Tibial nerve (tissue), 4 donors: ENCODE results near the gene NDUFAF2. TPM values are rescaled to one million over a fixed set of nuclear protein-coding genes. Genes with fewer than 3 reads are reported as not detected.

Experiments
- DNase-seq, 2 donors: peaks; one replicate each; pipeline ENCODE4 v3.0.0-alpha.2; 2019; ENCODE audit warnings: low spot score in 2 of 2
- H3K27ac ChIP-seq, 4 donors: fragments of 200-600 bp; sonication (generic) in 3 of 4; one replicate each; pipeline ENCODE4 v1.5.1; 2017 to 2019; ENCODE audit warnings: mild to moderate bottlenecking in 1 of 4
- H3K27me3 ChIP-seq, 2 donors: fragments of 200-600 bp; sonication (generic) in 1 of 2; one replicate each; pipeline versions ENCODE4 v1.5.1 to v1.6.0; 2017 to 2019
- H3K36me3 ChIP-seq, 3 donors: fragments of 200-600 bp; sonication (generic); one replicate each; pipeline ENCODE4 v1.5.1; 2018 to 2019
- H3K4me1 ChIP-seq, 4 donors: fragments of 200-600 bp; sonication (generic) in 3 of 4; one replicate each; pipeline ENCODE4 v1.5.1; 2017 to 2019
- H3K4me3 ChIP-seq, 4 donors: fragments of 200-600 bp; sonication (generic) in 3 of 4; one replicate each; pipeline ENCODE4 v1.5.1; 2017 to 2019; ENCODE audit warnings: mild to moderate bottlenecking in 1 of 4, moderate library complexity in 1 of 4
- H3K9me3 ChIP-seq, 4 donors: fragments of 200-600 bp; sonication (generic) in 3 of 4; one replicate each; pipeline ENCODE4 v1.5.1; 2017 to 2019
- EP300 ChIP-seq, 2 donors: sonication (generic); formaldehyde crosslinking; IDR thresholded peaks; one replicate each; pipeline ENCODE4 v1.6.1; 2017; ENCODE audit warnings: antibody characterized with exemption in 2 of 2, mild to moderate bottlenecking in 1 of 2
- POLR2A ChIP-seq, 2 donors: fragments of 450-650 bp; IDR thresholded peaks; one replicate each; pipeline ENCODE4 v1.6.1; 2017; ENCODE audit warnings: antibody characterized with exemption in 2 of 2, mild to moderate bottlenecking in 2 of 2, moderate library complexity in 2 of 2
- WGBS, 2 donors: methylation state at CpG; one replicate each; pipeline ENCODE4 v1.1.5; 2018; 5-methylcytosine and 5-hydroxymethylcytosine counted together
- total RNA-seq, 4 donors: library from RNA; depleted of rRNA; stranded (reverse); fragments of >200 nt; gene quantifications; one replicate each; pipeline ENCODE4 v1.1.0, GENCODE V29; 2016
- TF ChIP-seq, protein P1 (sequence below), 5 experiments: fragments of 200-600 bp in 3 of 5; fragments of 450-650 bp in 2 of 5; sonication (generic) in 3 of 5; IDR thresholded peaks; one replicate each; pipeline ENCODE4 v1.5.1; 2016 to 2019; ENCODE audit warnings: antibody characterized with exemption in 5 of 5, mild to moderate bottlenecking in 3 of 5, moderate library complexity in 2 of 5

NDUFAF2 gene
- total RNA-seq, 4 donors from 2014 or later: 16.2 to 46.5 (median 24.2) TPM

DNA sequence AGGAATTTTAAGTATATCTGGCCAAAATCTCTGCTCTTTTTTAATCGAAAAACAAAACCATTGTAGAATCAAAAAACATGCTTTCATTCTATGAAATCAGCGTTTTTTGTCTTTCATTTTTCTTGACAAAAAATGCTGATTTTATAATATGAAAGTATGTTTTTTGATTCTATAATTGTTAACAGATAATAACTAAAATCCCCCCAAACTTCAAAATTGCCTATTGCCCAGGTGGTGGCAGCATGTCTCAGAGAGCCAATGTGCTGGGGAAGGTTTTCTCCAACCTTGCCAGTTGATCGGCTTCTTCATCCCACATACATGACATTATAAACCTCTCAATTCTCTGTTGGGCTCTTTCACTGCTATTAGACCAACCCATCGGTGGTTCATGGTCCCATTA, 222.4 kb downstream of the NDUFAF2 start:
- Histone ChIP-seq H3K4me1 (peaks cover 0 to 20% (median 2%) of the 10 kb centered on the region in 4 donors), H3K9me3 (no peaks in the 10 kb centered on the region), H3K4me3 (no peak overlapping the region), H3K27me3 (no peaks in the 10 kb centered on the region), H3K36me3 (no peaks in the 10 kb centered on the region), H3K27ac (no peak overlapping the region)
- 31 to 36% methylated on average over 4 of the region's 4 CpGs for WGBS, 2 donors
- no peak for DNase-seq
- TF ChIP-seq EP300 (IDR thresholded peaks at IDR 0.05) (no peak), POLR2A (IDR thresholded peaks at IDR 0.05) (no peak)
- TF ChIP-seq, protein P1, sequence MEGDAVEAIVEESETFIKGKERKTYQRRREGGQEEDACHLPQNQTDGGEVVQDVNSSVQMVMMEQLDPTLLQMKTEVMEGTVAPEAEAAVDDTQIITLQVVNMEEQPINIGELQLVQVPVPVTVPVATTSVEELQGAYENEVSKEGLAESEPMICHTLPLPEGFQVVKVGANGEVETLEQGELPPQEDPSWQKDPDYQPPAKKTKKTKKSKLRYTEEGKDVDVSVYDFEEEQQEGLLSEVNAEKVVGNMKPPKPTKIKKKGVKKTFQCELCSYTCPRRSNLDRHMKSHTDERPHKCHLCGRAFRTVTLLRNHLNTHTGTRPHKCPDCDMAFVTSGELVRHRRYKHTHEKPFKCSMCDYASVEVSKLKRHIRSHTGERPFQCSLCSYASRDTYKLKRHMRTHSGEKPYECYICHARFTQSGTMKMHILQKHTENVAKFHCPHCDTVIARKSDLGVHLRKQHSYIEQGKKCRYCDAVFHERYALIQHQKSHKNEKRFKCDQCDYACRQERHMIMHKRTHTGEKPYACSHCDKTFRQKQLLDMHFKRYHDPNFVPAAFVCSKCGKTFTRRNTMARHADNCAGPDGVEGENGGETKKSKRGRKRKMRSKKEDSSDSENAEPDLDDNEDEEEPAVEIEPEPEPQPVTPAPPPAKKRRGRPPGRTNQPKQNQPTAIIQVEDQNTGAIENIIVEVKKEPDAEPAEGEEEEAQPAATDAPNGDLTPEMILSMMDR (IDR thresholded peaks at IDR 0.05): peak in 2 of 5 experiments; percentile 25 to 41

DNA sequence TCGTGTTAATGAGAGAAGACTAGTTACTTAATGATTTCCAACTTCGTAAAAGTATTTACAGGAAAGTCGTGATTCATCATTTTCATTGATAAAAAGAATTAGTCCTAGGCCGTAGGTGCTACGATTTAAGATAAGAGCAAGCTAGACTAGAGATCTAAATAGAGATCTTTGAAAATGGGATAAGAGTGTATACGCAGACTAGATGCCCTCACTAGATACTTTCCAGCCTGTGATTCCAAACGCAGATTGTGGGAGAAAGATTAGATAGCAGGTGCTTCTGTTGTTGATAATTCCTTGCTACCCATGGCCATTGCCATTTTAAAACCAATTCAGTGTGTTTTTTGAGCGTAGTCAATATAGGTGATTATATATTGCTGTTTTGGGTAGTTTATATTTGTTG, 223.9 kb downstream of the NDUFAF2 start:
- Histone ChIP-seq H3K4me1 (peaks cover 0 to 8% (median 2%) of the 10 kb centered on the region in 4 donors), H3K27me3 (no peaks in the 10 kb centered on the region), H3K4me3 (no peak overlapping the region), H3K36me3 (no peaks in the 10 kb centered on the region), H3K27ac (no peak overlapping the region), H3K9me3 (no peaks in the 10 kb centered on the region)
- TF ChIP-seq, protein P1 (IDR thresholded peaks at IDR 0.05): no peak
- TF ChIP-seq POLR2A (IDR thresholded peaks at IDR 0.05): no peak
- no peak for TF ChIP-seq EP300 (IDR thresholded peaks at IDR 0.05)
- no peak for DNase-seq
- 95 to 96% methylated on average over 8 of the region's 8 CpGs for WGBS, 2 donors

DNA sequence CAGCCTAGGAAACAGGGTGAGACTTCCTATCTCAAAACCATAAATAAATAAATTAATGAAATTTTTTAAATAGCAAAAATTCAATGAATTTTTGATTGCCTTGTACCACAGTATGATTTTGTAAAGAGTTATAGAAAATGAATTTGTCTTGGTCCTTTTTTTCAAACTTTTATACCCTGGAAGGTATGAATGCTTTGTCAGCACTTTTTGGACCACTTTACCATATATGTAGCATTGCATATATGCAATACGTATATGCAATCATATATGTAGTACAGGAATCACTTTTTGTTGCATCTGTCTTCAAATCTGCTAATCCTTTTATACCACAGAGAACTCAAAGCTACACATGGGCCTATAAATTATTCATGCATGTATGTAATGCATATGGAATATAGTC, 226.5 kb downstream of the NDUFAF2 start:
- no peak overlapping the region for H3K27ac ChIP-seq
- no peak overlapping the region for H3K4me3 ChIP-seq
- no peaks in the 10 kb centered on the region for H3K36me3 ChIP-seq
- DNase-seq: no peak
- H3K4me1 ChIP-seq: peaks cover 0 to 5% (median 2%) of the 10 kb centered on the region in 4 donors
- no peak for TF ChIP-seq EP300 (IDR thresholded peaks at IDR 0.05)
- no peak for TF ChIP-seq POLR2A (IDR thresholded peaks at IDR 0.05)
- TF ChIP-seq, protein P1 (IDR thresholded peaks at IDR 0.05): no peak
- no peaks in the 10 kb centered on the region for H3K27me3 ChIP-seq
- no peaks in the 10 kb centered on the region for H3K9me3 ChIP-seq
- 98 to 100% methylated on average over 1 of the region's 1 CpG for WGBS, 2 donors

DNA sequence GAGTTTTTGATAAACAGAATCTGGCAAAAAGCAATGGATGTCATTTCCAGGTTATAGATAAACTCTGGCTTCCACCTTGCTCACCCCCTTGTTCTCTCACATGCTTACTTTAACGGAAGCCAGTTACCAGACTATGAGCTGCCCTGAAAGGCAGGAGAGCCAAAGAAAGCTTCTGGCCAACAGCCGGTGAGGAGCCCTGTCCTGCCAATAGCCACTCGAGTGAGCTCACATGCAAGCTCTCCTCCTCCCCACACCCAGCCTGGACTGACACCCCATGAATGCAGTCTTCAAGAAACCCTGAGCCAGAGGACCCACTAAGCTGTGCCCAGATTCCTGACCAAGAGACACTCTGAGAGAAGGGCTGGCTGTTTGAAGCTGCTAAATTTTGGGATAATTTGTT, 231.6 kb downstream of the NDUFAF2 start:
- DNase-seq: no peak
- H3K36me3 ChIP-seq: no peaks in the 10 kb centered on the region
- H3K27me3 ChIP-seq: no peaks in the 10 kb centered on the region
- no peaks in the 10 kb centered on the region for H3K4me1 ChIP-seq
- no peak overlapping the region for H3K27ac ChIP-seq
- no peak overlapping the region for H3K4me3 ChIP-seq
- WGBS, 2 donors: 85 to 97% methylated on average over 3 of the region's 3 CpGs
- no peak for TF ChIP-seq POLR2A (IDR thresholded peaks at IDR 0.05)
- TF ChIP-seq, protein P1 (IDR thresholded peaks at IDR 0.05): no peak
- no peak for TF ChIP-seq EP300 (IDR thresholded peaks at IDR 0.05)
- H3K9me3 ChIP-seq: no peaks in the 10 kb centered on the region

DNA sequence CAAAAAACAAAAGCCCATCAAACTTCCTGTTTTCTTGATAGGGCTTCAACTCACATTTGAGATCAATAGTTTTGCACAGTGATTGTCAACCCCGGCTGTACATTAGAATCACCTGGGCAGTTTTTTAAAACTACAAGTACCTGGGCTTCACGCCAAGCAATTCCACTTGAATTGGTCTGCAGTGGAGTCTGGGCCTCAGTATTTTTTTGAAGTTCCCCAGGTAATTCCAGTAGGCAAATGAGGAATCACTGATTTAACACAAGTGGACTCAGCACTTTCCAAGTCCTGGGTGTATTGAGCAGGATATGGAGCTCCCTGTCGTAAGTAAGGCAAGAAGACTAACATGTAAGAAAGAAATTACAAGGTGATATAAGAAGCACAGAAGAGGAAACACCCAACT, 232.1 kb downstream of the NDUFAF2 start:
- TF ChIP-seq, protein P1 (IDR thresholded peaks at IDR 0.05): no peak
- TF ChIP-seq POLR2A (IDR thresholded peaks at IDR 0.05) (no peak), EP300 (IDR thresholded peaks at IDR 0.05) (no peak)
- H3K9me3 ChIP-seq: no peaks in the 10 kb centered on the region
- no peak for DNase-seq
- H3K4me3 ChIP-seq: no peak overlapping the region
- no peaks in the 10 kb centered on the region for H3K27me3 ChIP-seq
- 92 to 99% methylated on average over 3 of the region's 3 CpGs for WGBS, 2 donors
- no peak overlapping the region for H3K27ac ChIP-seq
- H3K36me3 ChIP-seq: no peaks in the 10 kb centered on the region
- H3K4me1 ChIP-seq: no peaks in the 10 kb centered on the region
